HepG2 (cell line): ENCODE measurements around the gene MYL11. TPM values are rescaled to one million over a fixed set of nuclear protein-coding genes. Genes with fewer than 3 reads are reported as not detected.

ENCODE experiments used
- ATAC-seq: fragments of 200-7000 bp; cut with Tn5 transposase; 3 replicates; pipeline ENCODE4 v1.9.1; 2020; ENCODE audit warnings: mild to moderate bottlenecking, moderate library complexity
- BruUV-seq: library from RNA; stranded (reverse); fragments of 400-500 nt; replicated peaks from 2 replicates; lab custom pipeline; 2021; lab: Mats Ljungman, UMichigan
- CTCF ChIA-PET: fragments of 300-600 bp; formaldehyde crosslinking; extraction: SDS; loops from one replicate; lab custom pipeline; 2021; ENCODE audit warnings: low total read pairs, inconsistent platforms, low intra/inter-chr PET ratio; lab: Yijun Ruan, JAX
- POLR2A ChIA-PET: fragments of 350-600 bp; sonication (Branson Sonifier 250); formaldehyde crosslinking; loops from one replicate; lab custom pipeline; 2020; ENCODE audit warnings: antibody characterized with exemption, inconsistent platforms; lab: Yijun Ruan, JAX
- DNase-seq: peaks from one replicate; pipeline ENCODE4 v3.0.0-alpha.2; 2015; ENCODE audit warnings: low spot score
- FAIRE-seq: peaks from 3 replicates; lab custom pipeline; 2011; peaks lifted over from hg19 to GRCh38; lab: Jason Lieb, UNC
- H2AFZ ChIP-seq: one replicate; pipeline ENCODE4 v1.6.1; 2011; ENCODE audit warnings: low read length, inconsistent platforms
- H3K27ac ChIP-seq: fragments of 300-600 bp; 3 replicates; pipeline ENCODE4 v1.8.0; 2011; ENCODE audit warnings: mixed run types, mild to moderate bottlenecking, mixed read lengths, low read length, inconsistent platforms; ENCODE audit not compliant: insufficient read depth; ENCODE audit errors: extremely low read length
- H3K27me3 ChIP-seq, 2 experiments: fragments of 200-600 bp in 1 of 2; 2 replicates in 1 of 2; 3 replicates in 1 of 2; pipeline versions ENCODE4 v1.6.0 to v1.8.0; 2011; ENCODE audit warnings: low read length in 2 of 2, mild to moderate bottlenecking in 2 of 2, moderate library complexity in 2 of 2, inconsistent platforms in 1 of 2; ENCODE audit not compliant: insufficient read depth in 2 of 2, control insufficient read depth in 1 of 2
- H3K36me3 ChIP-seq, 2 experiments: fragments of 200-600 bp in 1 of 2; replicated peaks in 1 of 2; 2 replicates in 1 of 2; 3 replicates in 1 of 2; pipeline versions ENCODE4 v1.5.1 to v1.8.0; 2011; ENCODE audit warnings: low read length in 2 of 2, inconsistent platforms in 1 of 2; ENCODE audit not compliant: insufficient read depth in 2 of 2, control insufficient read depth in 1 of 2
- H3K4me1 ChIP-seq: 2 replicates; pipeline ENCODE4 v1.5.1; 2012; ENCODE audit warnings: low read length, inconsistent platforms; ENCODE audit not compliant: insufficient read depth
- H3K4me2 ChIP-seq: 2 replicates; pipeline ENCODE4 v1.6.0; 2011; ENCODE audit warnings: low read depth, low read length, inconsistent platforms
- H3K4me3 ChIP-seq, 3 experiments: fragments of 200-600 bp in 1 of 3; sonication (generic), shearing (Covaris generic) in 1 of 3; replicated peaks in 1 of 3; 2 replicates each; pipeline ENCODE4 v1.5.1; 2011 to 2016; ENCODE audit warnings: low read length in 3 of 3, inconsistent platforms in 2 of 3, low read depth in 2 of 3, mild to moderate bottlenecking in 2 of 3, control low read depth in 1 of 3, mixed read lengths in 1 of 3; ENCODE audit not compliant: insufficient read depth in 1 of 3
- H3K79me2 ChIP-seq: one replicate; pipeline ENCODE4 v1.6.1; 2011; ENCODE audit warnings: low read length, inconsistent platforms; ENCODE audit not compliant: insufficient read depth
- H3K9ac ChIP-seq: 2 replicates; pipeline ENCODE4 v1.6.0; 2011; ENCODE audit warnings: mild to moderate bottlenecking, low read depth, low read length, inconsistent platforms; ENCODE audit not compliant: insufficient read depth
- H3K9me3 ChIP-seq: 2 replicates; pipeline ENCODE4 v1.5.1; 2012; ENCODE audit warnings: mild to moderate bottlenecking, low read length
- H4K20me1 ChIP-seq: 2 replicates; pipeline ENCODE4 v1.6.0; 2011; ENCODE audit warnings: inconsistent platforms, mild to moderate bottlenecking, low read length, moderate library complexity; ENCODE audit not compliant: insufficient read depth
- CREB1 ChIP-seq, 2 experiments: fragments of 450-650 bp in 1 of 2; IDR thresholded peaks; 2 replicates each; pipeline ENCODE4 v1.6.1; 2016 to 2017; ENCODE audit warnings: control low read depth in 1 of 2, mild to moderate bottlenecking in 1 of 2, missing compliant biosample characterization in 1 of 2, missing genetic modification characterization in 1 of 2
- FOXA1 ChIP-seq, 2 experiments: fragments of 450-650 bp in 1 of 2; sonication (generic) in 1 of 2; formaldehyde crosslinking in 1 of 2; IDR thresholded peaks; 2 replicates each; pipeline versions ENCODE4 v1.4.0 to v1.6.1; 2016 to 2020; ENCODE audit warnings: missing genetic modification reagents in 1 of 2
- KDM2A ChIP-seq: sonication (generic); formaldehyde crosslinking; IDR thresholded peaks from 2 replicates; pipeline ENCODE4 v1.4.0; 2020; ENCODE audit warnings: low read depth, missing genetic modification reagents, borderline replicate concordance
- LCORL ChIP-seq, 2 experiments: fragments of 450-650 bp in 1 of 2; sonication (generic) in 1 of 2; formaldehyde crosslinking in 1 of 2; IDR thresholded peaks; 2 replicates each; pipeline versions ENCODE4 v1.5.0 to v1.6.1; 2017 to 2020; ENCODE audit warnings: antibody characterized with exemption in 1 of 2, missing genetic modification reagents in 1 of 2
- MIER2 ChIP-seq: IDR thresholded peaks from 2 replicates; pipeline ENCODE4 v1.6.1; 2016; ENCODE audit warnings: missing biosample characterization, missing genetic modification reagents
- MNT ChIP-seq: fragments of 450-650 bp; IDR thresholded peaks from 2 replicates; pipeline ENCODE4 v1.6.1; 2016
- NCOA1 ChIP-seq: sonication (generic); formaldehyde crosslinking; IDR thresholded peaks from 2 replicates; pipeline ENCODE4 v1.9.0; 2021; ENCODE audit warnings: missing genetic modification reagents
- NR2F6 ChIP-seq, 2 experiments: IDR thresholded peaks; 2 replicates each; pipeline ENCODE4 v1.6.1; 2016; ENCODE audit warnings: antibody characterized with exemption in 1 of 2, mild to moderate bottlenecking in 1 of 2
- SAP130 ChIP-seq: IDR thresholded peaks from 2 replicates; pipeline ENCODE4 v1.6.1; 2016; ENCODE audit warnings: low read depth
- SOX13 ChIP-seq, 3 experiments: fragments of 450-650 bp in 1 of 3; sonication (generic) in 1 of 3; formaldehyde crosslinking in 1 of 3; IDR thresholded peaks in 2 of 3; conservative IDR thresholded peaks in 1 of 3; 2 replicates each; pipeline versions ENCODE4 v1.5.0 to v1.6.1; 2016 to 2020; ENCODE audit warnings: antibody characterized with exemption in 1 of 3, mild to moderate bottlenecking in 1 of 3, missing compliant biosample characterization in 1 of 3, missing genetic modification reagents in 1 of 3, moderate library complexity in 1 of 3
- SSRP1 ChIP-seq: IDR thresholded peaks from 2 replicates; pipeline ENCODE4 v1.6.1; 2016; ENCODE audit warnings: control low read depth
- ZBTB33 ChIP-seq: sonication (generic); formaldehyde crosslinking; IDR thresholded peaks from 2 replicates; pipeline ENCODE4 v1.4.0; 2020; ENCODE audit warnings: missing genetic modification reagents
- ZBTB39 ChIP-seq: sonication (generic); formaldehyde crosslinking; IDR thresholded peaks from 2 replicates; pipeline ENCODE4 v1.5.0; 2020; ENCODE audit warnings: missing genetic modification reagents
- ZC3H4 ChIP-seq: sonication (generic); formaldehyde crosslinking; IDR thresholded peaks from 2 replicates; pipeline ENCODE4 v1.4.0; 2020; ENCODE audit warnings: missing genetic modification reagents, borderline replicate concordance
- ZFP37 ChIP-seq: sonication (generic); formaldehyde crosslinking; IDR thresholded peaks from 2 replicates; pipeline ENCODE4 v1.4.0; 2020; ENCODE audit warnings: missing genetic modification reagents, borderline replicate concordance
- ZMAT5 ChIP-seq: sonication (generic); formaldehyde crosslinking; IDR thresholded peaks from 2 replicates; pipeline ENCODE4 v1.5.0; 2020; ENCODE audit warnings: mild to moderate bottlenecking, low read depth, missing genetic modification reagents, borderline replicate concordance
- ZNF138 ChIP-seq: sonication (generic); formaldehyde crosslinking; IDR thresholded peaks from 2 replicates; pipeline ENCODE4 v1.5.0; 2020; ENCODE audit warnings: mild to moderate bottlenecking, low read depth, missing genetic modification reagents
- ZNF792 ChIP-seq: IDR thresholded peaks from 2 replicates; pipeline ENCODE4 v1.6.1; 2016
- WGBS: methylation state at CpG from one replicate; pipeline ENCODE4 v1.1.6; 2017; ENCODE audit warnings: low lambda C conversion rate; 5-methylcytosine and 5-hydroxymethylcytosine counted together
- in situ Hi-C: cut with HindIII; loops from 2 replicates; pipeline ENCODE4 v1.10.0; 2017; ENCODE audit warnings: low pct_unique_long_range_greater_than_20kb; ENCODE audit not compliant: extremely low pct_ligation_motif_present
- intact Hi-C: fragments of 100-400 bp; cut with micrococcal nuclease; formaldehyde crosslinking; loops from one replicate; pipeline ENCODE4 v1.10.0; 2022; ENCODE audit not compliant: unreplicated experiment
- polyA plus RNA-seq, 8 experiments: library from polyadenylated mRNA; depleted of rRNA in 3 of 8; stranded (reverse) in 7 of 8; unstranded in 1 of 8; fragments of >200 nt; fragmentation: Illumina TruSeq in 4 of 8; extraction: Trizol in 4 of 8; gene quantifications; 2 replicates each; pipeline versions ENCODE4 v1.2.1 to v1.2.3, GENCODE V29; 2011 to 2016; ENCODE audit warnings: low read depth in 4 of 8, missing spikeins in 1 of 8, mixed read lengths in 1 of 8; ENCODE audit not compliant: insufficient read depth in 1 of 8
- total RNA-seq, 5 experiments: library from RNA; depleted of rRNA; stranded (reverse); fragments of >200 nt; fragmentation: Illumina TruSeq; extraction: Trizol; gene quantifications; 2 replicates each; pipeline ENCODE4 v1.2.3, GENCODE V29; 2016; ENCODE audit warnings: low read depth in 1 of 5

MYL11 gene
- total and polyA plus RNA-seq, 2 of the 13 experiments (the other 11 are each of a cell fraction or from before 2014, with no cell fraction given): not detected

GRCh38 chr16:30380803-30381208 lies 6.2 kb downstream of the MYL11 start:
- H3K9me3 ChIP-seq: no peaks in the 10 kb centered on the region
- 69% methylated on average over 5 of the region's 6 CpGs for WGBS
- H3K27me3 ChIP-seq: no peaks in the 10 kb centered on the region
- ChIA-PET CTCF (no interaction called here), POLR2A (interaction anchor here (1.4 to 2.9 kb wide), 3 partner anchors 10 to 26 kb away, joined by 5 to 14 read pairs (median 9); partner anchors contain the start of genes ZNF48 and ZNF771)
- FAIRE-seq (no peak), ATAC-seq (no peak), DNase-seq (no peak)
- no peak overlapping the region for H2AFZ ChIP-seq
- in situ Hi-C loops (no loop called here), intact Hi-C loops (no loop called here)
- TF ChIP-seq CREB1 (IDR thresholded peaks at IDR 0.05) (no peak), CREB1 (CRISPR knock-in tag; IDR thresholded peaks at IDR 0.05) (no peak), ZBTB39 (CRISPR knock-in tag) (peak; percentile 42; the same call in 1 of the 2 replicates), ZMAT5 (CRISPR knock-in tag) (no peak), NCOA1 (0 out of 2 replicates have a peak, but pooled peaks have one; percentile 53), SSRP1 (CRISPR knock-in tag) (no peak), SOX13 (IDR thresholded peaks at IDR 0.05) (no peak), SOX13 (CRISPR knock-in tag; conservative IDR thresholded peaks at IDR 0.05 in 1 of 2, IDR thresholded peaks at IDR 0.05 in 1 of 2) (0 out of 4 replicates have a peak, but pooled peaks of 1 of the 2 experiments have one; percentile 8), LCORL (IDR thresholded peaks at IDR 0.05) (no peak), LCORL (CRISPR knock-in tag; IDR thresholded peaks at IDR 0.05) (0 out of 2 replicates have a peak, but pooled peaks have one; percentile 22), NR2F6 (IDR thresholded peaks at IDR 0.05) (no peak; the same call in 1 of the 2 replicates), NR2F6 (CRISPR knock-in tag; IDR thresholded peaks at IDR 0.05) (peak; percentile 67; the same call in 1 of the 2 replicates), MIER2 (CRISPR knock-in tag) (no peak), KDM2A (CRISPR knock-in tag) (peak; percentile 27; the same call in 1 of the 2 replicates), ZNF792 (CRISPR knock-in tag) (no peak), ZC3H4 (CRISPR knock-in tag) (0 out of 2 replicates have a peak, but pooled peaks have one; percentile 44), SAP130 (CRISPR knock-in tag) (0 out of 2 replicates have a peak, but pooled peaks have one; percentile 5), ZFP37 (no peak), ZNF138 (CRISPR knock-in tag) (no peak), FOXA1 (IDR thresholded peaks at IDR 0.05) (no peak), FOXA1 (CRISPR knock-in tag; IDR thresholded peaks at IDR 0.05) (0 out of 2 replicates have a peak, but pooled peaks have one; percentile 5), ZBTB33 (peak; percentile 40; the same call in 1 of the 2 replicates), MNT (no peak)
- peaks cover 2% of the 10 kb centered on the region for H3K79me2 ChIP-seq
- no TSS peak for BruUV-seq
- H4K20me1 ChIP-seq: no peaks in the 10 kb centered on the region
- peaks cover 52% of the 10 kb centered on the region for H3K4me1 ChIP-seq
- no peaks in the 10 kb centered on the region for H3K36me3 ChIP-seq
- H3K4me3 ChIP-seq: 0 out of 6 replicates have a peak overlapping the region, but pooled peaks of 1 of the 3 experiments have one; percentile 27
- no peak overlapping the region for H3K27ac ChIP-seq
- no peak overlapping the region for H3K9ac ChIP-seq
- H3K4me2 ChIP-seq: peak overlapping the region; percentile 54
